ENCODE measurements around the gene SLC22A3. TPM values are rescaled to one million over a fixed set of nuclear protein-coding genes. Genes with fewer than 3 reads are reported as not detected.
A peak's percentile ranks its signal among the peaks of the same experiment; 100 is the strongest.
"Not testable (repeated sequence)": the region's sequence is repeated elsewhere in the genome, so short reads cannot be mapped to it uniquely, and the experiment has no call there.

Gene SLC22A3
- total and polyA plus RNA-seq, 11 donors = 0.45 to 3.0 (median 0.75) TPM

DNA sequence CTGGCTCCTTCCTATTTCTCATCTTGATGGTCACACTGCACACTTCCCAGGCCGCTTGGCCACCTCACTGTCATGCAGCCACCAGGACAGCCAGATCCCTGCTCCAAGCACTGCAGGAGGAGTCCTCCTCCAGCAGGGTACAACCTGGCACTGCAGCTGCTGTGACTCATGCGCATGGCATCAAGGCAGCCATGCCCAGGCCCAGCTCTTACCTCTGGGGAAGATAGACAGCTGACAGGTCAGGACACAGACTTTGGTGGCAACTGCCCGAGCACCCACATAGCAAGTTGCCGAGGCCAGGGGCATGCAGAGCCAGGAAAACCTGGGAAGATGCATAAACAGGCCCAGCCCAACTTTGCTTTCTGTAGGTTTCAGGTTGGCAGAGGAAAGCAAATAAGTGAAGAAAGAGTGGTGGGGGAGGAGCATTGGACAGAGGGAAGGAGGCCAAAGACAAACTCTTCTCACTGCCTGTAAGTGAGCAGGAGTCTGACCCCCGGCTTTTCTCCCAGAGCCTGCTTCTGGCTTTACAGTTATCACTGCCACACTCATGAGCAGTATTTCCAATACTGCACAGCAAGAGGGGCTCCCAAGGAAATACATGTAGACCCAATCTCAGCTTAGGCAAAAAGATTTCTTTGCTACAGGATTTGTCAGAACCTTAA is 38.8 kb downstream of the SLC22A3 start:
- Histone ChIP-seq H3K4me3 (no peak overlapping the region), H3K27me3 (no peaks in the 10 kb centered on the region), H3K9me3 (peaks cover 0 to 14% (median 8%) of the 10 kb centered on the region in 12 donors), H3K36me3 (no peaks in the 10 kb centered on the region), H3K4me1 (peaks cover 0 to 8% (median 0%) of the 10 kb centered on the region in 12 donors), H3K27ac (peak overlapping the region in 3 of 12 donors; percentile 8 to 68 (median 30))
- intact Hi-C loops (cut with DNase I) = no loop called here
- no peak for TF ChIP-seq POLR2A (IDR thresholded peaks at IDR 0.05)
- TF ChIP-seq, protein P1, sequence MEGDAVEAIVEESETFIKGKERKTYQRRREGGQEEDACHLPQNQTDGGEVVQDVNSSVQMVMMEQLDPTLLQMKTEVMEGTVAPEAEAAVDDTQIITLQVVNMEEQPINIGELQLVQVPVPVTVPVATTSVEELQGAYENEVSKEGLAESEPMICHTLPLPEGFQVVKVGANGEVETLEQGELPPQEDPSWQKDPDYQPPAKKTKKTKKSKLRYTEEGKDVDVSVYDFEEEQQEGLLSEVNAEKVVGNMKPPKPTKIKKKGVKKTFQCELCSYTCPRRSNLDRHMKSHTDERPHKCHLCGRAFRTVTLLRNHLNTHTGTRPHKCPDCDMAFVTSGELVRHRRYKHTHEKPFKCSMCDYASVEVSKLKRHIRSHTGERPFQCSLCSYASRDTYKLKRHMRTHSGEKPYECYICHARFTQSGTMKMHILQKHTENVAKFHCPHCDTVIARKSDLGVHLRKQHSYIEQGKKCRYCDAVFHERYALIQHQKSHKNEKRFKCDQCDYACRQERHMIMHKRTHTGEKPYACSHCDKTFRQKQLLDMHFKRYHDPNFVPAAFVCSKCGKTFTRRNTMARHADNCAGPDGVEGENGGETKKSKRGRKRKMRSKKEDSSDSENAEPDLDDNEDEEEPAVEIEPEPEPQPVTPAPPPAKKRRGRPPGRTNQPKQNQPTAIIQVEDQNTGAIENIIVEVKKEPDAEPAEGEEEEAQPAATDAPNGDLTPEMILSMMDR (IDR thresholded peaks at IDR 0.05) = peak in 2 of 12 donors; percentile 13 to 18
- peak; percentile 55 to 88 (median 80) for ATAC-seq
- 48 to 76% (median 63%) methylated on average over 5 of the region's 5 CpGs for WGBS, 4 donors
- DNase-seq = peak in 2 of 5 donors; percentile 38 to 46

DNA sequence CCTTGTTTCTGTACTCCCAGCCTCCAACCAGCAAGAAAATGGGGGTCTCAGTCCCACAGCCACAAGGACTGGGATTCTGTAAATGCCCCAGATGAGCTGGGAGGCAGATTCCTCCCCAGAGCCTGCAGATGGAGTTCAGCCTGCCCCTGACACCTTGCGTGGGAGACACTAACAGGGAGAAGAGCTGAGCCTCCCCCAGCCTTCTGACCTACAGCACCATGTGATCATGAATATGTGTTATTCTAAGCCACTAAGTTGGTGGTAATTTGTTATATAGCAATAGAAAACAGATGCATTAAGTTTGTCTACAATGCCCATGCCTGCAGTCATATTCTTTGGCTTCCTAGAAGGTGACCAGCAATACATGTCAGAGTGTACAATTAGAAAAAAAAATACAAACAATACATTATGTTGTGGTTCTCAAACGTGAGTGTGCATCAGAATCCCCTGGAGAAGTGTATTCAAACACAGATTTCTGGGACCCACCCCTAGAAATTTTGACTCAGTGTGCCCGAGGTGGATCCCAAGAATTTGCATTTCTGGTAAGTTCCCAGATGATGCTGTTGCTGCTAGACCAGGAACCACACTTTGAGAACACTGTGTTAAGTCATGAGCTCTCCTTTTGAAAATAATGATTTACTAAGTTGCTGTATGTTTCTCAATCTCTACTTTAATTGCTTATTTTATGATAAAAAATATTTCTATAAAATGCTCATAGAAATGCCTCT is 39.9 kb downstream of the SLC22A3 start:
- intact Hi-C loops (cut with DNase I) = no loop called here
- Histone ChIP-seq H3K9me3 (peaks cover 0 to 5% (median 2%) of the 10 kb centered on the region in 12 donors), H3K36me3 (no peaks in the 10 kb centered on the region), H3K27ac (peak overlapping the region in 1 of 12 donors; percentile 68), H3K4me1 (peaks cover 0 to 8% (median 0%) of the 10 kb centered on the region in 12 donors), H3K27me3 (no peaks in the 10 kb centered on the region), H3K4me3 (no peak overlapping the region)
- DNase-seq = peak in 1 of 5 donors; percentile 25
- 58 to 71% (median 69%) methylated on average over 3 of the region's 3 CpGs for WGBS, 4 donors
- no peak for TF ChIP-seq POLR2A (IDR thresholded peaks at IDR 0.05)
- TF ChIP-seq, protein P1 (IDR thresholded peaks at IDR 0.05) = no peak
- ATAC-seq = no peak

DNA sequence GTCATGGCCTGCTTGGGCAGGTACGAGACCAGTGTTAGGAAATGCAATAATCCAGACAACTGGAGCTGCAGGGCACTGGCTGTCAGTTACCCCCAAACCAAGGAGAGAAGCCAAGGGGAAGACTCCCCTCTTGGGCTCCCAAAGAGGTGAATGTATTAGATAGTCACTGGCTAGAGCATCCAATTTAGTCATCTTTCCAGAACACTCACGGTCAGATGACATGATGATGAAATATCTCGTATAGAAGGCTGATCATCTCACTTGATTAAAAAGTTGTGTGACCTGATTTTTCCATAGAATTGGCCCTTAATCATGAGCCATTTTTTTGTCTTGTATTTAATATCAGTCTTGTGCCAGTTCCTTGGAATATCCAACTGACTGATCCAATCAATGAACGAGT is 40.7 kb downstream of the SLC22A3 start:
- no peak for DNase-seq
- Histone ChIP-seq H3K9me3 (peaks cover 0 to 3% (median 0%) of the 10 kb centered on the region in 12 donors), H3K4me3 (no peak overlapping the region), H3K4me1 (peaks cover 0 to 8% (median 0%) of the 10 kb centered on the region in 12 donors), H3K36me3 (no peaks in the 10 kb centered on the region), H3K27ac (peak overlapping the region in 1 of 12 donors; percentile 37), H3K27me3 (no peaks in the 10 kb centered on the region)
- no peak for ATAC-seq
- intact Hi-C loops (cut with DNase I) = no loop called here
- WGBS, 4 donors = 76 to 80% (median 79%) methylated on average over 4 of the region's 4 CpGs
- TF ChIP-seq, protein P1 (IDR thresholded peaks at IDR 0.05) = no peak
- TF ChIP-seq POLR2A (IDR thresholded peaks at IDR 0.05) = no peak

DNA sequence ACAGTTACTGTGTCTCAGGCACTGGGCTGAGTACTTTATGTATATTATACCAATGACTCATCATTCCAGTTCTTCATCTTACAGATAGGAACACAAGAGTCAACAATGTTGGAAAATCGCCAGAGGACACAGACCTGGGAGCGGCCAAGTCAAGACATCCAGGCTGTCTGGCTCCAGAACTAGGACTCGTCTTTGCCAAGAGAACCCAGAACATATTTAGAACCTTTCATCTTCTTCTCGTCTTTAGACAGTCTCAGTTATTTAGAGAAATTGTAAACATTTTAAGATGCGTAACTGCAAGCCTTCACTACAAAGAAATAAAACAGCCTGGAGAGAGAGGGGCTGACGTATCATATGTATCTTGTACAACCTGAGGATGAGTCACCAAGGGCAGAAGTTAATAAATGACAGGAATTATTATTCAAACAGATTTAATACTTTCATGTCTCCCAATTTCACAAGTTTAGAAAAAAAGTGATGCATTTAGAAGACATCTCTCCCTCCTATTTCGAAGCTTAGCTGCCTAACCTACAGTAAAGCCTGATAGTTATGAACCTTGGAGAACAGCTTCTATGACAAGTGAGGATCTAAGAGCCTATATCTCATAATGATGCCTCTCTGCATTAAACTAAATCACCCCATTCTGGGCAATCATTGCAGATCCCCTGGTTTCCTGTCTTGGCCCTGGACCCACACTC is 43.4 kb downstream of the SLC22A3 start:
- ATAC-seq (no peak), DNase-seq (no peak)
- H3K36me3 ChIP-seq = no peaks in the 10 kb centered on the region
- no peak overlapping the region for H3K4me3 ChIP-seq
- peak overlapping the region in 1 of 12 donors; percentile 79 for H3K27ac ChIP-seq
- intact Hi-C loops (cut with DNase I) = no loop called here
- H3K27me3 ChIP-seq = no peaks in the 10 kb centered on the region
- peaks cover 0 to 8% (median 0%) of the 10 kb centered on the region in 12 donors for H3K4me1 ChIP-seq
- TF ChIP-seq, protein P1 (IDR thresholded peaks at IDR 0.05) = no peak
- no peak for TF ChIP-seq POLR2A (IDR thresholded peaks at IDR 0.05)
- 59 to 74% (median 64%) methylated on average over 7 of the region's 7 CpGs for WGBS, 4 donors
- peaks cover 0 to 3% (median 0%) of the 10 kb centered on the region in 12 donors for H3K9me3 ChIP-seq

DNA sequence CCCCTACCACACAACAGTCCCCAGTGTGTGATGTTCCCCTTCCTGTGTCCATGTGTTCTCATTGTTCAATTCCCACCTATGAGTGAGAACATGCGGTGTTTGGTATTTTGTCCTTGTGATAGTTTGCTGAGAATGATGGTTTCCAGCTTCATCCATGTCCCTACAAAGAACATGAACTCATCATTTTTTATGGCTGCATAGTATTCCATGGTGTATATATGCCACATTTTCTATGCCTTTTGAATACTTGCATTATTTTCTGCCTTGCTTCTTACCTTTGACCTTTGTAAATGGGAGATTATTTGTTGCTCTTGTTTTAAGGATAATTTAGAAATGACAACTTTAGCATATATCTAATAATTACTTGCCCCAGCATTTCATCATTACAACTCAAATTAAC is 45.3 kb downstream of the SLC22A3 start:
- intact Hi-C loops (cut with DNase I); H3K9me3 ChIP-seq; H3K4me3 ChIP-seq; H3K36me3 ChIP-seq; DNase-seq; H3K27me3 ChIP-seq; H3K27ac ChIP-seq; H3K4me1 ChIP-seq; ATAC-seq: not testable (repeated sequence)
- 88 to 100% (median 95%) methylated on average over 1 of the region's 1 CpG for WGBS, 4 donors
